ENCODE data around the gene PRKCE.

The PRKCE gene

GRCh38 chr2:46227022-46227421, 575.5 kb downstream of the PRKCE start:
- no peak for DNase-seq (ENCODE audit: low spot score)
- no peak for TF ChIP-seq CTCF (IDR thresholded peaks at IDR 0.05; ENCODE audit: borderline replicate concordance, control extremely low read depth, extremely low read depth, insufficient read depth, missing control alignments)
- in situ Hi-C loops (cut with MboI; ENCODE audit: low sequenced_read_pairs, unreplicated experiment) = no loop called here

- no peak for DNase-seq (ENCODE audit: low spot score)
- in situ Hi-C loops (cut with MboI; ENCODE audit: low sequenced_read_pairs, unreplicated experiment) = no loop called here
- TF ChIP-seq CTCF (IDR thresholded peaks at IDR 0.05; ENCODE audit: borderline replicate concordance, control extremely low read depth, extremely low read depth, insufficient read depth, missing control alignments) = no peak
Measured at GRCh38 chr2:46227674-46228289, 576.3 kb downstream of the PRKCE start.

- DNase-seq (ENCODE audit: low spot score) = peak; percentile 66
- in situ Hi-C loops (cut with MboI; ENCODE audit: low sequenced_read_pairs, unreplicated experiment) = no loop called here
- no peak for TF ChIP-seq CTCF (IDR thresholded peaks at IDR 0.05; ENCODE audit: borderline replicate concordance, control extremely low read depth, extremely low read depth, insufficient read depth, missing control alignments)
Measured at GRCh38 chr2:46229134-46230063, 577.9 kb downstream of the PRKCE start.

GRCh38 chr2:46230115-46230571, 578.7 kb downstream of the PRKCE start:
- TF ChIP-seq CTCF (IDR thresholded peaks at IDR 0.05; ENCODE audit: borderline replicate concordance, control extremely low read depth, extremely low read depth, insufficient read depth, missing control alignments) = no peak

GRCh38 chr2:46230677-46231425, 579.4 kb downstream of the PRKCE start:
- TF ChIP-seq CTCF (IDR thresholded peaks at IDR 0.05; ENCODE audit: borderline replicate concordance, control extremely low read depth, extremely low read depth, insufficient read depth, missing control alignments) = no peak
- in situ Hi-C loops (cut with MboI; ENCODE audit: low sequenced_read_pairs, unreplicated experiment) = no loop called here
- DNase-seq (ENCODE audit: low spot score) = no peak

More at GRCh38 chr2:46230115-46230571, 578.7 kb downstream of the PRKCE start:
- no peak for DNase-seq (ENCODE audit: low spot score)
- in situ Hi-C loops (cut with MboI; ENCODE audit: low sequenced_read_pairs, unreplicated experiment) = no loop called here

- no peak for TF ChIP-seq CTCF (IDR thresholded peaks at IDR 0.05; ENCODE audit: borderline replicate concordance, control extremely low read depth, extremely low read depth, insufficient read depth, missing control alignments)
- in situ Hi-C loops (cut with MboI; ENCODE audit: low sequenced_read_pairs, unreplicated experiment) = no loop called here
- no peak for DNase-seq (ENCODE audit: low spot score)
Measured at GRCh38 chr2:46231721-46232120, 580.2 kb downstream of the PRKCE start.
